H1 (cell line): Measurements from ENCODE around the gene TAF3. TPM values are rescaled to one million over a fixed set of nuclear protein-coding genes. Genes with fewer than 3 reads are reported as not detected.

Experiments used
- TAF1 ChIP-seq: IDR thresholded peaks from 2 replicates; pipeline ENCODE4 v1.6.1; 2011; ENCODE audit warnings: mild to moderate bottlenecking, low read depth, low read length
- polyA plus RNA-seq, 7 experiments: library from polyadenylated mRNA; depleted of rRNA in 3 of 7; stranded (reverse) in 5 of 7; unstranded in 2 of 7; fragments of >200 nt in 5 of 7; fragments of 200-250 nt in 2 of 7; gene quantifications; 1 replicate in 5 of 7; 2 replicates in 1 of 7; 4 replicates in 1 of 7; pipeline versions ENCODE4 v1.2.1 to v1.2.3, GENCODE V29; 2011 to 2013; ENCODE audit warnings: missing spikeins in 2 of 7, mixed read lengths in 2 of 7
- total RNA-seq: library from RNA; stranded (reverse); fragmentation: NEBNext Ultra II Directional; extraction: Animal tissue kit (Norgen Biotek cat#: 25700); gene quantifications from 2 replicates; pipeline ENCODE4 v1.2.1, GENCODE V29; 2021

TAF3 gene
- total and polyA plus RNA-seq, 2 of the 8 experiments (the other 6 are each of a cell fraction or from before 2014, with no cell fraction given) = 1.5 to 11.2 TPM

GRCh38 chr10:7984896-7985295 lies 166.6 kb downstream of the TAF3 start (continued):
- TF ChIP-seq TAF1 = no peak
